Right lobe of liver (tissue), 4 donors: ENCODE data around the gene C4orf51.

Source experiments
- CTCF ChIP-seq, 4 donors: fragments of 200-600 bp in 3 of 4; fragments of 450-650 bp in 1 of 4; IDR thresholded peaks; one replicate each; pipeline versions ENCODE4 v1.5.1 to v1.8.0; 2016 to 2022; ENCODE audit warnings: antibody characterized with exemption in 4 of 4, mild to moderate bottlenecking in 2 of 4
- POLR2A ChIP-seq: fragments of 450-650 bp; IDR thresholded peaks from one replicate; pipeline ENCODE4 v1.6.1; 2017; ENCODE audit warnings: antibody characterized with exemption, mild to moderate bottlenecking
- donor health status: DM: no; HTN: no; CAD: no.
- donor health status: DM: no; HTN: no; CAD: no.
- donor health status: DM: no; HTN: yes; CAD: no.

GRCh38 chr4:145770124-145770523 is 90.2 kb downstream of the C4orf51 start:
- TF ChIP-seq CTCF (IDR thresholded peaks at IDR 0.05) = no peak
- no peak for TF ChIP-seq POLR2A
